Vagina (tissue), 2 donors: Measurements from ENCODE around the gene RNF26.

Experiments used
- POLR2A ChIP-seq, 2 donors: fragments of 450-650 bp; IDR thresholded peaks; one replicate each; pipeline ENCODE4 v1.6.1; 2017; ENCODE audit warnings: antibody characterized with exemption in 2 of 2, mild to moderate bottlenecking in 2 of 2, moderate library complexity in 2 of 2
- POLR2AphosphoS5 ChIP-seq, 2 donors: sonication (generic); formaldehyde crosslinking; IDR thresholded peaks; one replicate each; pipeline ENCODE4 v1.9.0; 2017; ENCODE audit warnings: antibody characterized with exemption in 2 of 2, mild to moderate bottlenecking in 2 of 2, low read depth in 1 of 2; ENCODE audit not compliant: insufficient read depth in 1 of 2
- TF ChIP-seq, protein P1 (sequence below), 3 experiments: fragments of 450-650 bp in 2 of 3; fragments of 200-600 bp in 1 of 3; sonication (generic) in 1 of 3; IDR thresholded peaks; one replicate each; pipeline ENCODE4 v1.5.1; 2017 to 2019; ENCODE audit warnings: antibody characterized with exemption in 3 of 3, mild to moderate bottlenecking in 2 of 3, moderate library complexity in 2 of 3

DNA sequence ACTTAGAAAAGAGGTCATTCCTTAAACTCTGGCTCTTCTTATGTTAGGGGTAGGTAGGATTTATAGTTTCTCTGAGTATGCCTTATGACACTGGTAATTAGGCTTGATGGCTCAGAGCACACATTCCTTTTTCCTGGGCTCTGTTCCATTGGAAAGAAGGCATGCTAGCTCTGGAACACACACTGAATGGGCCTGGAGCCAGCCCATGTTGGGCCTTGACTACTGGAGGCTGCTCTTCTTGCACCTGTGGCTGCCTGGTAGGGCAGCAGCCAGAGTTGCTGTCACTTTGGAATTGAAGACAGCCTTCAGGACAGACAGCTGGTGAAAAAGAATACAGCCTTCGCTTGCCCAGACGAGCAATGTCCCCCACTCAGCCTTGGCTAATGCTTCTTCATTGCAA lies 35.6 kb upstream of the RNF26 start:
- TF ChIP-seq, protein P1, sequence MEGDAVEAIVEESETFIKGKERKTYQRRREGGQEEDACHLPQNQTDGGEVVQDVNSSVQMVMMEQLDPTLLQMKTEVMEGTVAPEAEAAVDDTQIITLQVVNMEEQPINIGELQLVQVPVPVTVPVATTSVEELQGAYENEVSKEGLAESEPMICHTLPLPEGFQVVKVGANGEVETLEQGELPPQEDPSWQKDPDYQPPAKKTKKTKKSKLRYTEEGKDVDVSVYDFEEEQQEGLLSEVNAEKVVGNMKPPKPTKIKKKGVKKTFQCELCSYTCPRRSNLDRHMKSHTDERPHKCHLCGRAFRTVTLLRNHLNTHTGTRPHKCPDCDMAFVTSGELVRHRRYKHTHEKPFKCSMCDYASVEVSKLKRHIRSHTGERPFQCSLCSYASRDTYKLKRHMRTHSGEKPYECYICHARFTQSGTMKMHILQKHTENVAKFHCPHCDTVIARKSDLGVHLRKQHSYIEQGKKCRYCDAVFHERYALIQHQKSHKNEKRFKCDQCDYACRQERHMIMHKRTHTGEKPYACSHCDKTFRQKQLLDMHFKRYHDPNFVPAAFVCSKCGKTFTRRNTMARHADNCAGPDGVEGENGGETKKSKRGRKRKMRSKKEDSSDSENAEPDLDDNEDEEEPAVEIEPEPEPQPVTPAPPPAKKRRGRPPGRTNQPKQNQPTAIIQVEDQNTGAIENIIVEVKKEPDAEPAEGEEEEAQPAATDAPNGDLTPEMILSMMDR (IDR thresholded peaks at IDR 0.05), result no peak
- no peak for TF ChIP-seq POLR2AphosphoS5 (IDR thresholded peaks at IDR 0.05; ENCODE audit: insufficient read depth in 1 of 2, low read depth in 1 of 2)
- TF ChIP-seq POLR2A (IDR thresholded peaks at IDR 0.05), result no peak
